HG03520 (cell line): Measurements from ENCODE around the gene TBC1D22A.

ENCODE experiments used
- ATAC-seq: cut with Tn5 transposase; IDR thresholded peaks from one replicate; pipeline ENCODE4 v1.9.1; 2021; ENCODE audit warnings: mild to moderate bottlenecking, moderate library complexity; ENCODE audit not compliant: unreplicated experiment

TBC1D22A gene

GRCh38 chr22:46736705-46737104, 25.7 kb upstream of the TBC1D22A start:
- ATAC-seq = no peak

DNA sequence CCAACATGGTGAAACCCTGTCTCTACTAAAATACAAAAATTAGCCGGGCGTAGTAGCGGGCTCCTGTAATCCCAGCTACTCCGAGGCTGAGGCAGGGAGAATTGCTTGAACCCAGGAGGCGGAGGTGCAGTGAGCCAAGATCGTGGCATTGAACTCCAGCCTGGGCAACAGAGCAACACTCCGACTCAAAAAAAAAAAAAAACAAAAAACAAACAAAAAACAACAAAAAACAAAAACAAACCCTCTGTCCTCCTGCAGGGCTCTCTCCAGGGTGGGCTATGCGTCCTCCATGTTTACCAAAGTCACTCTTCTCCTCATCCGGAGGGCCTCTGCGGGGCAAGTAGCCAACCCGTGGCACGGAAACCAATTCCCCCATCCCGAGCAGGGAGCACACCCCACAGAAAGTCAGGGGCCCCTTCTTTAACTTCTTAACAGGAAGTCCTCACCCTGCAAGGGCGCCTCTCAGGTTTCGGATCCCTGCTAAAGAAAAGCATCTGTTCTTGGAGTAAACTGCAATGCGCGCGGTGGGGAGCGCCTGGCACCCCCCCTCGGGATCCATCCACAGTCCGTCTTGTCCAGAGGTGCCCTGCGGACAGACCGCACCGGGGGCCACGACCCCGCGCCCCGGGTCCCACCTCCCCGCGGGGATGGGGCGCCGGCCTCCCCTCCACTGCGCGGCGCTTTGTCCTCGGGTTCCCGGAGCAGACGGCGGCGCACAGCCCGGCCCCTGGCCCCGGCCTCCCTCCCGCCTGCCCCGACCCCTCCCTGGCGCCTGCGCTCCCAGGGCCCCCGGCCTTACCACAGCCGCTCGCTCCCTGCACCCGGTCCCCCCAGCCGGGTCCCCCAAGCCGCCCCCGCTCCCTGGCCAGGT, 25.1 kb upstream of the TBC1D22A start:
- ATAC-seq = peak; percentile 20

- ATAC-seq = peak; percentile 37
Observed at GRCh38 chr22:46737976-46738646, 24.3 kb upstream of the TBC1D22A start, which contains the start of gene CERK. Gene CERK, minus strand, starts transcription at chr22:46738252. Its CDS starts 104 bp downstream, at chr22:46738148.

DNA sequence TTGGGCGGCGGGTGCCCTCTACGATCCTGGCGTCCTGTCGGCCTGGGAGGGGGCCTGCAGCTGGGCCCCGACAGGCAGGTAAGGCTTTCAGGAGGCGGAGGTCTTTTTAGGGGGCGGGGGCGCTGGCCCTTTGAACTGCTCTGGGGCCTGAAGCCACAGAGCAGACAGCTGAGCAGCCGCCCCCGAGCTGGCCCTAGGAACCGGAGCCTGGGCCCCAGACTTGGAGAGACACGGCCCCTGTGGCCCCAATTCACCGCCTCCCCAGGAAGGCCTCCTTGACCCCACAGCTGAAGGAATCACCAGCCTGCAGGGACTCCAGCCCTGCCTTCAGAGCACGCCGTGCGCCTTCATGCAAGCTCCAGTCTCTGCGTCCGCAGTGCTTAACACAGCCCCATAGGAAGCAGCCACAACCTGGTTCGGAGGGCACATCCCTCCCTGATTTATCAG, 23.8 kb upstream of the TBC1D22A start:
- ATAC-seq = peak; percentile 2

DNA sequence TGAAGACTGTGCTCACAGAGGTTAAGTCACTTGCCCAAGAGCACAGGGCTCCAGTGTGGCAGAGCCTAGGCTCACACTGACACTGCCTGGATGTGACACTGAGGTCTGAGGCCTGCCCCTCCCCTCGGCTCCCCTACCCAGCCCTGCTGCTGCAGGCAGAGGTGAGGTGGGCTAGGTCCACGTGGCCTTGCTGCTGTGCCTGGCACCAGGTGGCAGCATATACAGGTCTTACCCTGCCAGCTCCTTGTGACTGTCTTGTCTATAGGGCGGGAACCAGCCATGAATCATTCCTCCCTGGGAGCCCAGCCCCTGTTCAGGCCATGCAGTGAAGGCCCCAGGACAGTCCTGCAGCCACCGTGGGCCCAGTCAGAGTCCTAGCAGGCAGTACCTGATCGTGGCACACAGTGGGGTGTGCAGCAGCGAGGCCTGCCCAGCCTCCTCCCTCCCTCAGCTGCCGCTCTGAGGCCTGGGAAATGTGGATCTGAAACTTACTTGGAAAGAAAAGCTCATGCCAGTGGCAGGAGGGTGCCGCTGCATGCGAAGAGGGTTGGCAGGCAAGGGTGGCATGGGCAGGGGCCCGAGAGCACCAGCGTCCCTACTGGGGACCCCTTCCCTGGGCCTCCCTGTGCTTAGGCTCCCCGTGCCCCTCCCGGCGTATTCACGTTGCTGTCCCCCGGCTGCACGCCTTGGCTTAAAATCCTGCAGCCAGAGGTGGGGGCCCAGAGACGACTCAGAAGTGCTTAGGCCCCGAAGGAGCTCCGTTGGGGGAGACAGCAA, 23.2 kb upstream of the TBC1D22A start:
- ATAC-seq = peak; percentile 15

- ATAC-seq = no peak
Observed at GRCh38 chr22:46740910-46741780, 21.3 kb upstream of the TBC1D22A start.

- no peak for ATAC-seq
Observed at GRCh38 chr22:46741974-46742519, 20.4 kb upstream of the TBC1D22A start.

GRCh38 chr22:46742576-46743221, 19.8 kb upstream of the TBC1D22A start:
- ATAC-seq = no peak

DNA sequence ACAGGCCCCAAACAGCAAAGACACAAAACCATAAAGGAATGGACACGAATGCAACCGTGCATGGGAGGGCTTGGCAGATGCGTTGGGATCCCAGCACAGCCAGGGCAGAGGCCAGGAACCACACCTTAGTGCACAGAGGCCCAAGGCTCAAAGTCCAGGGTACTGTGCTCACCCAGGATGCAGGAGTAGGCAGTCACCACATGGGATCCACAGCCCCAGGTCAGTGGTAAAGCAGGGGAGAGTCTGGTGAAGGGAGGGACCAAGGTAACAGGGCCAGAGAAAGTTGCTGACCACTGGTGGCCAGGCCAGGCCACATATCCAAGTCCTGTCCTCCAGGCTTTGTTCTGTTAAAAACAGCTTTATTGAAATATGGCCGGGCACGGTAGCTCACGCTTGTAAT, 17.9 kb upstream of the TBC1D22A start:
- ATAC-seq = no peak

DNA sequence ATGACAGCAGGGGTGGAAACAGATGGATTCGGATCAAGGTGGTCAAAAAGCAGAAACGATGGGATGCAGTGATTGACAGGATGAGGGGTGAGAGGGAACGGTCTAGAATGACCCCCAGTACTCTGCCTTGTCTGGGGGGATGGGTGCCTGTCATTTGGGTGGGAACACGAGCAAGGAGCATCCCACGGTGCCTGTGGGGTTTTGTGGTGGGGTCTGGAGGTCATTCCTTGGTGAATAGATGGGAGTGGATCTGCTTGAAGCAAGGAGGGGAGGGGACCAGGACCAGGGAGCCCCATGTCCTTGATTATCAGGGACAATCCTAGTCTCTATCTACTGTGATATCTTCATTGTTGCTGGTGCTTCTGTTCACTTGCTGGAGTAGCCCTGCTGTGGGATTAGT, 16.3 kb upstream of the TBC1D22A start:
- ATAC-seq = no peak

DNA sequence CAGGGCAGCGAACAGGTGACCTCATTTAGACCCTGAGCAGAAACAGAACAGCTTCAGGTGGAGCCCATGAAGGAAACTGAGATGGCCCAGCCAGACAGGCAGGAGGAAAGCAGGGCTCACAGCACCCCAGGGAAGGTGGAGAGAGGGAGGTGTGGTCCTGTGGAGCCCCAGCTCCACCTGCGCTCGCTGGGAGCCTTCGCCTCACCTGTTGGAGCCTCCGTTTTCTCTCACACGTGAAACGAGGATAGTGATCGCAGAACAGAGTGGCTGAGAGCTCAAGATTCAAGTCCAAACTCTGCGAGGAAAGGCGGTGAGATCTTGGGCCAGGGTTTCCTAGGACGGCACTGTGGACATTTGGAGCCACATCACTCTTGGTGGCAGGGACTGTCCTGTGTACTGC, 15.8 kb upstream of the TBC1D22A start:
- no peak for ATAC-seq

GRCh38 chr22:46747646-46748045, 14.8 kb upstream of the TBC1D22A start:
- no peak for ATAC-seq

DNA sequence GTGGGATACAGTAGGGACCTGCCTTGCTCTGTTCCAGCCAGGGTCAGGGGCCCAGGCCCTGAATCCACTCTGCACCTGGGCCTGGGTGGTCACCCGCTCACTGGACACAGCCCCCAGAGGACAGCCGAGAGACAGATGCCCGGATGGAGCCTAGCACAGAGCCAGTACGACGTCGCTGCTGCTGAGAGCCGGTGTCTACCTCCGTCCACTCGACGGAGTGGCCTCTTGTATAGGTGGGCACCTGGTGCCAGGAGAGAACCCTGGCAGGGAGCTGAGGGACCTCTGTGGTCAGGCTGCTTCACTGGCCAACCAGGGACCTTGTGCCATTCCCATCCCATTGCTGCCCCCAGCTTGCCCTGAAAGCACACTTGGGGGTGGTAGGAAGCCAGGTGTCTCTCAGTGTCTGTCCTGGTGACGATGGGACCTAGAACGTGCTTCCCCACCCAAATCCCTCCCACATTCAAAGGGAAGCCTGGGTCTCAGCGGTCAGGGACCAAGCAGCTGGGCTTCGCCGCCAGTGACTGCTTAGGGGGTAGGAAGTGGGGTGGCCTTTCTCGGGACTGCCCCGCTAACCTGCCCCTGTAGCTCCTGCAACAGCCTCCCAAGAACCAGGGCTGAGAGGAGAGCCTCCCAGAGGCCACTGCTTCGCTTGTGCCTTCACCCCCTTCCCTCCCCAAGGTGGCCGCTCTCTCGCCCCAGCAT, 14.1 kb upstream of the TBC1D22A start:
- ATAC-seq = no peak

DNA sequence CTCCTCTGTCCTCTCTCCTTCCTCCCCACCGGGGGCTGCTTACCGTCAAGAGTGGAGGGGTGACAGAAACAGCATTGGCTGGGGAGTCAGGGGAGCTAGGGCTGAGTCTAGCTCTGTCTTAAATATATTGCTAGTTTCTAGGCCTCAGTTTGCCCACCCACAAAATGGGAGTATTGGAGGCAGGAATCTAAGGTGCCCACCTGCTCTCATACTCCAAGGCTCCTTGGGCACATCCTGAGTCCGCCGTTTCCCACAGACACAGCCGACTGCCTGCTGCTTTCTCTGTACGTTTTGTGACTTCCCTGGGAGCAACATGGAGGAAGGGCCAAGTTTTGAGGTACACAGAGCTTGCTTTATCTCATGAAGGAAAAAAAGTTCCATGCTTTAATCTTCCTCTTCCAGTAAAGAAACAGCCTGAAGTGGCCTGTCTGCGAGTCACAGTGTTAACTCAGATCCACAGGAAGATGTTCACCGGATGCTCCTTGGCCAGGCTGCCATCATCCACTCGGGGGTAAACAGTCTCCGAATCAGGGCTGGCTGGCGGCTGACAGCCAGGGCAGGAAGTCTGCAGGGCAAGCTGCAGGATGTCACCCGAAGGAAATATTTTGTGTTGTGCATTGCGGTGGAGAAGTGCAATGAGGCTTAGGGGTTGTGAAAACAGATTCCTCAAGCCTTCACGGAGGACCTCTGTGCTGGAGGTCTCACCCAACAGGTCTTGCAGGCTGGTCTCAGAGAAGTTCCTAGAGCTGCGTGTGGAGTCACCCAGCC, 13.4 kb upstream of the TBC1D22A start:
- no peak for ATAC-seq

GRCh38 chr22:46749682-46750529, 12.5 kb upstream of the TBC1D22A start:
- ATAC-seq = no peak

DNA sequence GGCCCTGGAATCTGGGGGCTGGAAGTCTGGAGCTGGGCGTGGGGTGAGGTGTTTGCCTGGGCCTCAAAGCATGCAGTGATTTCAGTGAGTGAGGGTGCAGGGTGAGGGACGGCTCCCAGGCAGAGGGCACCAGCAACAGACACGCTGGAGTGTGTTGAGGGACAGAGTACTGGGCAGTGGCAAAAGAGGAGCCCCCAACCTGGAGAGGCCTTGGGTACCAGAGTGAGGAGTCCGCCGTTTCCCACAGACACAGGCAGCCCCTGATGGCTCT, 12.0 kb upstream of the TBC1D22A start:
- no peak for ATAC-seq

GRCh38 chr22:46750863-46751443, 11.5 kb upstream of the TBC1D22A start:
- ATAC-seq = no peak
